ENCODE data around the gene FSHR. TPM values are rescaled to one million over a fixed set of nuclear protein-coding genes. Genes with fewer than 3 reads are reported as not detected.

The FSHR gene
- total RNA-seq, 6 experiments from 2014 or later: not detected

GRCh38 chr2:49028101-49028500, 126.2 kb downstream of the FSHR start:
- Mint-ChIP-seq H3K36me3 (ENCODE audit: low read depth) (no peaks in the 10 kb centered on the region), H3K9me3 (peaks cover 46% of the 10 kb centered on the region), H3K27me3 (ENCODE audit: insufficient read depth) (no peaks in the 10 kb centered on the region; the same call in 1 of the 2 replicates), H3K4me3 (no peak overlapping the region), H3K4me1 (ENCODE audit: low read depth) (no peaks in the 10 kb centered on the region), H3K27ac (no peak overlapping the region)
- no peak for TF ChIP-seq CTCF (IDR thresholded peaks at IDR 0.05)
- DNase-seq: no peak

GRCh38 chr2:49026706-49027105, 127.6 kb downstream of the FSHR start:
- H3K36me3 Mint-ChIP-seq (ENCODE audit: low read depth): no peaks in the 10 kb centered on the region
- no peaks in the 10 kb centered on the region for H3K4me1 Mint-ChIP-seq (ENCODE audit: low read depth)
- no peak overlapping the region for H3K27ac Mint-ChIP-seq
- no peak for DNase-seq
- H3K27me3 Mint-ChIP-seq (ENCODE audit: insufficient read depth): no peaks in the 10 kb centered on the region; the same call in 1 of the 2 replicates
- TF ChIP-seq CTCF (IDR thresholded peaks at IDR 0.05): no peak
- peaks cover 48% of the 10 kb centered on the region for H3K9me3 Mint-ChIP-seq
- H3K4me3 Mint-ChIP-seq: no peak overlapping the region

- Mint-ChIP-seq H3K36me3 (ENCODE audit: low read depth) (no peaks in the 10 kb centered on the region), H3K9me3 (peaks cover 51% of the 10 kb centered on the region), H3K4me1 (ENCODE audit: low read depth) (no peaks in the 10 kb centered on the region), H3K27me3 (ENCODE audit: insufficient read depth) (no peaks in the 10 kb centered on the region), H3K27ac (no peak overlapping the region), H3K4me3 (no peak overlapping the region)
- TF ChIP-seq CTCF (IDR thresholded peaks at IDR 0.05): no peak
- no peak for DNase-seq
These were observed 133.0 kb downstream of the FSHR start for GRCh38 chr2:49021271-49021670.

GRCh38 chr2:49005261-49005660, 149.1 kb downstream of the FSHR start:
- Mint-ChIP-seq H3K27me3 (ENCODE audit: insufficient read depth) (no peaks in the 10 kb centered on the region), H3K36me3 (ENCODE audit: low read depth) (no peaks in the 10 kb centered on the region), H3K9me3 (peaks cover 33% of the 10 kb centered on the region), H3K27ac (no peak overlapping the region), H3K4me3 (no peak overlapping the region), H3K4me1 (ENCODE audit: low read depth) (no peaks in the 10 kb centered on the region)
- no peak for DNase-seq
- TF ChIP-seq CTCF (IDR thresholded peaks at IDR 0.05): no peak

GRCh38 chr2:49004036-49004626, 150.2 kb downstream of the FSHR start:
- Mint-ChIP-seq H3K27ac (no peak overlapping the region), H3K36me3 (ENCODE audit: low read depth) (no peaks in the 10 kb centered on the region), H3K27me3 (ENCODE audit: insufficient read depth) (no peaks in the 10 kb centered on the region), H3K4me1 (ENCODE audit: low read depth) (no peaks in the 10 kb centered on the region), H3K9me3 (peaks cover 33% of the 10 kb centered on the region), H3K4me3 (no peak overlapping the region)
- no peak for DNase-seq
- TF ChIP-seq CTCF (IDR thresholded peaks at IDR 0.05): no peak

- TF ChIP-seq CTCF (IDR thresholded peaks at IDR 0.05): no peak
- H3K9me3 Mint-ChIP-seq: peaks cover 33% of the 10 kb centered on the region
These were observed 151.1 kb downstream of the FSHR start for GRCh38 chr2:49003201-49003600.

More at GRCh38 chr2:49003201-49003600, 151.1 kb downstream of the FSHR start:
- Mint-ChIP-seq H3K27me3 (ENCODE audit: insufficient read depth) (no peaks in the 10 kb centered on the region), H3K27ac (no peak overlapping the region), H3K4me1 (ENCODE audit: low read depth) (no peaks in the 10 kb centered on the region), H3K36me3 (ENCODE audit: low read depth) (no peaks in the 10 kb centered on the region), H3K4me3 (no peak overlapping the region)
- no peak for DNase-seq

All from HFFc6 (cell line).